Activated T-cell treated with anti-CD3 and anti-CD28 coated beads for 24 hours (primary cell): ENCODE measurements around the gene SLC15A4.
"Not testable (repeated sequence)": the region's sequence is repeated elsewhere in the genome, so short reads cannot be mapped to it uniquely, and the experiment has no call there.

Experiments used
- DNase-seq: peaks from one replicate; pipeline ENCODE4 v3.0.0-alpha.2; 2020; ENCODE audit warnings: low read depth

SLC15A4 gene

DNA sequence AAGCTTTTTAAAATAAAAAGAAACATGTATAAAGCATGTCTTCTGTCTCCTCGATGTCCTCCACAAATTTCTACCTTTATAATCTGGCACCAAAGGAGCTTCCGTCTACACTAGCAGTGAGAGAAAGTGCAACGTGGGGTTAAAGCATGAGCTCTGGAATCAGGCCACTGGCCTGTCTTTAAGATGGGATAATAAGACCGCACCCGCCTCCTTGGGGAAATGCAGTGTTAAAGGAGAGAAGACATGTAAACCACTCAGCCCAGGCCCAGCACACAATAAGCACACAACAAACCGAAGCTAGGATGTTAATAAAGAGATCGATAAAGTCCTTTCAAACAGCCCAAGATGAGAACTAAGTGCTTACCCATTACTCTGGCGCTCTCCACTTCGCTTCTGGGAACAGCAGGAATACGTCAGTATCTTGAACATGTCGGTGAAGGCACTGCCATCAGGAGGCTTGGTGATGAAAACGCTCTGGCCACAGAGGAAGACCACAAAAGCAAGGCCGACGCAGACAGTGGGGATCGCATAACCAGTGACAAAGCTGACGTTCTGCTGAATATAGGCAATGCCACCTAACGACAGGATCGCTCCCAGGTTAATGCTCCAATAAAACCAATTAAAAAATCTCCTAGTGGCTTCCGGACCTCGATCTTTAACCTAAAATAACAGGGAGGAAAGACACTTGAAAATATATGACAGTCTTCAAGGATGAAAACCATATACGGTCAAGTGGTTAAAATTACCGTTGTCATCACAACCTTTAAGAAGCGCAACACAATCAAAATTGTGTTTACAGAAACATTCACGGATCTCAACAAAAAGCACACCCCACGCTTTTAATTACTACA lies 9.1 kb downstream of the SLC15A4 start:
- no peak for DNase-seq

DNA sequence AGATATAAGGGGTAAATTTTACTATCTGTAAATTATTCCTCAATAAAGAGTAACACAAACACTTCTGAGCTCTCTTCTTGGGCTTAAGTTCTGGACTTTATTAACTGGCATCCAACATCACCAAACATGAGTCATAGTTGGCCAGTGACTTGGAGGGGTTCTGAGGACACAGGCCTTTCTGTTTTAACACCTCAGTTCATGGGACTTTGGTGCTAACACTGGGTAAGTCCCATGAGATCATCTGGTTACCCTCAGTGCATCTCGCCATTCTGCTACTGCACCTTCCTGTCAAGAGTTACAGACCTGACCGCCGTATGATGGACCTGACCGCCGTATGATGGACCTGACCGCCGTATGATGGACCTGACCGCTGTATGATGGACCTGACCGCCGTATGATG lies 9.9 kb downstream of the SLC15A4 start:
- no peak for DNase-seq

DNA sequence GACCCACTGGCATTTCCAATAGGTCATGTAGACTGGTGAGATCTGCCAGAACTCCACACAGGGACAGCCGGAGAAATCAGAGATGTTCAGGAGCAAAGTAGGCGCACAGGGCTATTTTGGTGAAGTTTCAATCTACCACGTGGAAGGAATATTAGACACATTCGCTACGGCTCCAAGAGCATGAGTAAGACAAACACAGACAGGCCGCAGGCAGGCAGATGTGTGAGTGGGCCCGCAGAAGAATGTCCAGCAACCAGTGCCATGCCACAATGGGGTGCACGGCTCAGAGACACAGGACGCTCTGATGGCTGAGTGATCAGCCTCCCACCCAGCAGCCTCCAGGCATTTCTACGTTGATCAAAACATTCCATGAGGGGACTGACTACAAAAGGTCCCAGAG lies 10.4 kb downstream of the SLC15A4 start:
- DNase-seq, result no peak

DNA sequence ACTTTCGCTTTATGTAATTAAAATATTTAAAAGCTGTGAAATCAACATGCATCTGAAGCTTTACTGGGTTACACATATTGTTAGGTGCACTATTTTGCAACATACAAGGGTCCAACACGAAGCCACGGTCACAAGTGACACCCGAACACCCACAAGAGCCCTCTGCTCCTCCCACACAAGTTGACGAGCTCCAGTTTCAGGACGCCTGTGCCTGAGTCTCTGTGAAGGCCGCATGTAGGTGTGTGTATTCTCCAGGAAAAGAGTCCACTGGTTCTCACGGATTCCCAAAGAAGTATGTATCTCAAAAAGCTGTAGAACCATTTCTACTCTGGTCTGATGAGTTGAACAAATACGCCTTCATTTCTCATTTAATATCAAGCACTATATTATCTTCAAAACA lies 12.0 kb downstream of the SLC15A4 start:
- DNase-seq, result no peak

GRCh38 chr12:128810182-128811127 lies 13.3 kb downstream of the SLC15A4 start:
- DNase-seq, result no peak

DNA sequence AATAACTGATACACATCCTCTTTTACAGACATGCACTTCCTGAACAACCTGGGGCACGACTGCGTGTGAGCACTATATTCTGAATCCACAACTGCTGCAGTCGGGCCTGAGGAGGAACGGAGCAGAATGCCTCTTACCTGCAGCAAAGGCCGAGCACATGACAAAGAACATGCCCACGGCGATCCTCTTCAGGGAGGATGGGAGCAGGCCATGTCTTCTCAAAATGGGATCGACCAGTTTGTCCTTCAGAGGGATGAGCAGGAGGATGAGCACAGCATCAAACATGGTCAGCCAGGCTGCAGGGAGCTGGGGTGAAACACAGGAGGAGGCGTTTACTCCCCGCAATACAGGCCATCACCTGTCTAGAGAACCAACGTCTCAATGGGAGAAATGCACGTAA lies 15.1 kb downstream of the SLC15A4 start:
- no peak for DNase-seq

DNA sequence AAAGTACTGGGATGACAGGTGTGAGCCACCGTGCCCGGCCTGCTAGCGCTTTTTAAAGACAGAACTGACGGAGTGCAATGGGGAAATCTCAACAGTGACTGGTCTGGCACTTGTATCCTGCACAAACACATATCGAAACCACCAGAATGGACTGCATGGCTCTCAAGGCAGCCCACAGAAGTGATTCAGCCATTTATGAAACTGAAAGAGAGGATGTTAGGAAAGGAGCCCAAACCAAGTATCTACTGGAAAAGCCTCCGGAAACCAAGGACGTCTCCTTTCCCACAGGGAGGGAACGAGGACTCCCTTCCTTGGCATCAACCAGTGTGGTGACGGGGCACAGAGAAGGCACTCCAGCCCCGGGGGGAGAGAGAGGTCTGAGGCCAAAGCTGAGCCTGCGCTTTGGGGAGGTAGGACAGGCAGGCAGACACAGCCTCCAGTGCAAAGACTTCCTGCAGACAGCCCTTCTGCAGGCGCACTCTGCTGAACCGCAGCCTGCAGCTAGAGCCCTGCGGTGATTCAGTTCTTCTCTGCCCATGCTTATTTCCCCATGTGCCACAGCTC lies 16.5 kb downstream of the SLC15A4 start:
- DNase-seq, result no peak

DNA sequence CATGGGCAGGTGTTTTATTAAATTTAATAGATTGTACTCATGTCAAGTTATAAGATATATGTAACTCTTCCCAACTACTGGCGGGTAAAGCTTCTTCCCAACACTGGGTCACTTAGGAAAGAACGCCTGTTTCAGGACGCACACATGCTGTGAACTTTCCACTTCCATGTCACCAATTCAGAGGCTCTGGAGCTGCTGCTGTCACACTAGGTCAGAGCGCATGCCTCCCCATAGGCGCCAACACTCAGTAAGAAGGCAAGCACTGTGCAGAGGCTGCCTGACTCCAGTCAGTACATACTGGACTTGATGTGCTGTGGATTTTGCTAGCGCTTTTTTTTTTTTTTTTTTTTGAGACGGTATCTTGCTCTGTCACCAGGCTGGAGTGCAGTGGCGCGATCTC lies 17.2 kb downstream of the SLC15A4 start:
- DNase-seq, result no peak

DNA sequence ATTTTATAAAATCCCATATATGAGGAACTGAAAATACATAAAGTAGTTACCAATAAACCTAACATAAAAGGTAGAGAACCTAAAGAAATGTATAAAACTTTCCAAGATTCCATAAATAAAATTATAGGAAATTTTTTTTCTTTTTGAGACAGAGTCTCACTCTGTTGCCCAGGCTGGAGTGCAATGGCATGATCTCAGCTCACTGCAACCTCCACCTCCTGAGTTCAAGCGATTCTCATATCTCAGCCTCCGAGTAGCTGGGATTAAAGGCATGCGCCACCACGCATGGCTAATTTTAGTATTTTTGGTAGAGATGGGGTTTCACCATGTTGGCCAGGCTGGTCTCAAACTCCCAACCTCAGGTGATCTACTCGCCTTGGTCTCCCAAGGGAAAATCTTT lies 18.4 kb downstream of the SLC15A4 start:
- not testable (repeated sequence) for DNase-seq

DNA sequence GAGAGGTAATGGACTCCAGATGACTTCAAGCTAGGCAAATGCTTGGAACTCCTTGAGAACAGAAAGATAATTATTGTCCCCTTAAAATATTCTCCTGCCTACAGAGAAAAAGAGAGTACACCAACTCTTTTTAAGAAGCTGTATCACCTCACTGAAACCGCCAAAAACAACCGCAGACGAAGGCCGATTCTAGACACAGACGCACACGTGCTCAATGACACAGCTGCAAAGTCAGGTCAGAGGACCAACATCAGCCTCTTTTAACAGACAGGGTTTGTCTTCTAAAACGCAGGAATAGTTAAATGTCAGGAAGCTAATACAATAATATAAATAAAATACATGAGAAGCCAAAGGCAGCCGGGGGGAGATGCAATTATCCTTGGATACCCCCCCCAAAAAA lies 19.0 kb downstream of the SLC15A4 start:
- no peak for DNase-seq

- no peak for DNase-seq
Observed at GRCh38 chr12:128803788-128804187, 20.0 kb downstream of the SLC15A4 start.

GRCh38 chr12:128802756-128803155 lies 21.0 kb downstream of the SLC15A4 start:
- DNase-seq, result no peak

DNA sequence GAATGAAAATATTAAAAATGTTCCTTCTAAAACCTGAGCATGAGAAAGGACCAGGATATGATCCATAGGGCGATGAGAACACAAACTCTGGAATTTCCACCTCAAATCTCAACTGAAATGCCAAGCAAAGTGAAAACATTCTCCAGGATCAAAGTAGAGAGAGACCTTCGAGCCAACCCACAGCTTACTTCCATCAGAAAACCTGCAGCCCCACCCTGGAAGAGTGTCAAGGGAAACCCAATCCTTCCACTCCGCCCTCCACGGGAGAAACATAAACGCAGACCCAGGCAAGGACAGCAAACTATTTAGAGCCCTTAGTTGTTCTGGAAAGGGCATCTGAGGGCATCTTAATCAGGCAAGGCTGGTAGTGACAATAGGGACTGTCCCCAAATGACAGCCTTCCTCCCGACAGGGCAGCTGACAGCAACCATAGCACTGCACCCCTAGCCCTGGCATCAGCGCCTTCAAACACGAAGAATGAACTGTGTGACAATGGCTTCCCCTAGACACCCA lies 21.8 kb downstream of the SLC15A4 start:
- no peak for DNase-seq

DNA sequence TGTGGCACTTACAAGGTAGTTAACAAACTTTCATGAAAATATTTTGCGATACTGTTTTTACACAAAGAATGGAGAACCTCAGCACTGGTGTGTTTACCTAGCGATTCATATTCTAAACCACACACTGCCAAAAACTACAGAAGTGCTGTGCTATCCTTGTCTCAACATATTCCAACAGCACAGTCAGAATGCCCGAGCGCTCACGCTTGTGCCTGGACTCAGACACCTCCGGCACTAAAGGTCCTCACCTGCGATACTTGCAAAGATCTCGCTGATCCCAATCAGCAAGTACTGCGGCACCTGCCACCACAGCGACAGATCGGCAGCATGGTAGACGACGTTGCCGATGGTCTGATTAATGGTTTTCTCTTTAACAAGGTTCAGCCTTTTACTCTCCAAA lies 23.2 kb downstream of the SLC15A4 start:
- no peak for DNase-seq

GRCh38 chr12:128798571-128799341 lies 25.0 kb downstream of the SLC15A4 start:
- DNase-seq, result no peak

- DNase-seq, result no peak
Observed at GRCh38 chr12:128797119-128798118, 26.3 kb downstream of the SLC15A4 start.

DNA sequence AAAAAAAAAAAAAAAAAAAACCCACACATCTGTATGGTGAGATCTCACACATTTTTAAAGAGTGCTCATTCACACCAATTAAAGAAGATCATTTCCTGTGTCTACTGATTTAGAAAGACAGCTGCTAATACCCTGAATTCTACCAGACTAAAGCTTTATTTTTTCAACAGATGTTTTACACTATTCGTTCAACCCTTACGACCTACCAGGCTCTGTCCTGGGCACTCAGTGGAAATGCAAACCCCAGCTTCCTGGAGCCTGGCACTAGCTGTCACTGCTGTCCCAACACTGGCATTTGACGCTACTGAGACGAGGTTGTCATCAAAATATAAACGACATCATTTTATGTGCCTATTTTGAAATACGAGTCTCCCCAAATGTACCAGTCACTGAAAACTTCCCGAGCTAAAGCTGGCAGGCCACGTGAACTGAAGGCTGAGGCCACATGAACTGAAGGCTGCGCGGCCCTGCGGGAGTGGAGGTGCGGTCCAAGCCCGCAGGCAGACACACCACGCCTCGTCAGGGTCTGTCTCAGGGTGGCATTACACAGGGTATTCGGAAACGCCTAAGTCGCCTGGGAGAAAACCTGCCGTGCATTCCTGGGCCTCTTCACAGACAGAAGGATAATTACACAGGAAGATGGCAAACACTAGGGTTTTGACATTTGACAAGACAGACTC lies 27.2 kb downstream of the SLC15A4 start:
- no peak for DNase-seq

- no peak for DNase-seq
Observed at GRCh38 chr12:128795530-128796361, 28.0 kb downstream of the SLC15A4 start.
